H54 (cell line): ENCODE measurements around the gene NGFR.

ENCODE experiments used
- DNase-seq: peaks from one replicate; pipeline ENCODE4 v3.0.0; 2011; ENCODE audit warnings: low spot score, mixed read lengths; ENCODE audit not compliant: insufficient read length
- FAIRE-seq: peaks from 3 replicates; lab custom pipeline; 2011; peaks lifted over from hg19 to GRCh38; lab: Jason Lieb, UNC
- POLR2A ChIP-seq: IDR thresholded peaks from 2 replicates; pipeline ENCODE4 v1.6.1; 2011; ENCODE audit warnings: low read depth, mild to moderate bottlenecking, low read length

Gene NGFR

GRCh38 chr17:49494986-49495841 lies at the start of gene NGFR:
TSS of gene NGFR (plus strand) at chr17:49495293. CDS start at chr17:49495418, 125 bp downstream.
- TF ChIP-seq POLR2A, result peak; percentile 54
- no peak for FAIRE-seq
- no peak for DNase-seq

- no peak for FAIRE-seq
- TF ChIP-seq POLR2A, result no peak
- no peak for DNase-seq
Measured at GRCh38 chr17:49445591-49445990, 49.5 kb upstream of the NGFR start.

- TF ChIP-seq POLR2A, result no peak
- FAIRE-seq, result no peak
Measured at GRCh38 chr17:49447628-49448302, 47.3 kb upstream of the NGFR start.

GRCh38 chr17:49450181-49450580 lies 44.9 kb upstream of the NGFR start:
- no peak for DNase-seq
- FAIRE-seq, result no peak

More at GRCh38 chr17:49447628-49448302, 47.3 kb upstream of the NGFR start:
- no peak for DNase-seq

GRCh38 chr17:49450735-49451134 lies 44.4 kb upstream of the NGFR start:
- peak; percentile 6 for FAIRE-seq

More at GRCh38 chr17:49450181-49450580, 44.9 kb upstream of the NGFR start:
- no peak for TF ChIP-seq POLR2A

GRCh38 chr17:49452201-49452600 lies 42.9 kb upstream of the NGFR start:
- TF ChIP-seq POLR2A, result no peak
- no peak for FAIRE-seq
- no peak for DNase-seq

More at GRCh38 chr17:49450735-49451134, 44.4 kb upstream of the NGFR start:
- DNase-seq, result peak; percentile 73
- TF ChIP-seq POLR2A, result no peak

- FAIRE-seq (no peak), DNase-seq (no peak)
- TF ChIP-seq POLR2A, result no peak
Measured at GRCh38 chr17:49452661-49453060, 42.4 kb upstream of the NGFR start.

- peak; percentile 82 for DNase-seq
- FAIRE-seq, result no peak
- no peak for TF ChIP-seq POLR2A
Measured at GRCh38 chr17:49454050-49454449, 41.0 kb upstream of the NGFR start.

- no peak for TF ChIP-seq POLR2A
- DNase-seq (no peak), FAIRE-seq (no peak)
Measured at GRCh38 chr17:49455272-49455861, 39.7 kb upstream of the NGFR start.

- TF ChIP-seq POLR2A, result no peak
- DNase-seq (peak; percentile 76), FAIRE-seq (peak; percentile 45)
Measured at GRCh38 chr17:49456183-49456965, 38.7 kb upstream of the NGFR start.

- FAIRE-seq, result no peak
- DNase-seq, result no peak
- no peak for TF ChIP-seq POLR2A
Measured at GRCh38 chr17:49457564-49458535, 37.2 kb upstream of the NGFR start.

- FAIRE-seq (no peak), DNase-seq (no peak)
- no peak for TF ChIP-seq POLR2A
Measured at GRCh38 chr17:49459401-49459984, 35.6 kb upstream of the NGFR start.

GRCh38 chr17:49460401-49460800 lies 34.7 kb upstream of the NGFR start:
- DNase-seq (no peak), FAIRE-seq (no peak)
- no peak for TF ChIP-seq POLR2A
